ENCODE data around the gene RAD23A.
"Not testable (repeated sequence)": the region's sequence is repeated elsewhere in the genome, so short reads cannot be mapped to it uniquely, and the experiment has no call there.

RAD23A gene

DNA sequence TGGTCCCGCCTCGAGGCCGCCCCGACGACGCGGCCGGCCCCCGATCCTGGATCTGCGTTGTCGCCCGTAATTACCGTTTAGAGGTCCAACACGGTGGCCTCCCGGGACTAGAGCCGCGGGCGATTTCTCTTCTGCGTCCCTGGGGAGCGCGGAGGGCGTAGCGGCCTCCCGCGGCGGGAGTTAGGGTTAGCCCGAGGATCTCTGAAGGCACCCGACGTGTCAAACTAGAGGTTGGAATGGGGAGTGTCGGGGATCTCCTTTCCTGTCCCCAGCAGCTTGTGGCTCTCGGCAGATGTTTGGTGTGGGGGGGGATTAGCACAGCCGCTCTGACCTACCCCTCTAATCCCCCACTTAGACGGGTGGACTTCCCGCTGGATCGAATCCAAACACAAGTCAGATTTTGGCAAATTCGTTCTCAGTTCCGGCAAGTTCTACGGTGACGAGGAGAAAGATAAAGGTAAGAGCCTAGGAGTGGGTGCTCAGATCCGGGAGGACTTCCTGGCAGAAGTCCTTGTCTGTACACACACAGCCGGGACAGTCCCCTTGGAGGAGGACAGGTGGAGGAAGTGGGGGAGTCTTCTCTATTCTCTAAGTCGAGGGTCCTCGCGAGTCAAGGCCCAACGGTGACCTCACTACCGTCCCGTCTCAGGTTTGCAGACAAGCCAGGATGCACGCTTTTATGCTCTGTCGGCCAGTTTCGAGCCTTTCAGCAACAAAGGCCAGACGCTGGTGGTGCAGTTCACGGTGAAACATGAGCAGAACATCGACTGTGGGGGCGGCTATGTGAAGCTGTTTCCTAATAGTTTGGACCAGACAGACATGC is 6.7 kb upstream of the RAD23A start:
- peak; percentile 50 for DNase-seq

DNA sequence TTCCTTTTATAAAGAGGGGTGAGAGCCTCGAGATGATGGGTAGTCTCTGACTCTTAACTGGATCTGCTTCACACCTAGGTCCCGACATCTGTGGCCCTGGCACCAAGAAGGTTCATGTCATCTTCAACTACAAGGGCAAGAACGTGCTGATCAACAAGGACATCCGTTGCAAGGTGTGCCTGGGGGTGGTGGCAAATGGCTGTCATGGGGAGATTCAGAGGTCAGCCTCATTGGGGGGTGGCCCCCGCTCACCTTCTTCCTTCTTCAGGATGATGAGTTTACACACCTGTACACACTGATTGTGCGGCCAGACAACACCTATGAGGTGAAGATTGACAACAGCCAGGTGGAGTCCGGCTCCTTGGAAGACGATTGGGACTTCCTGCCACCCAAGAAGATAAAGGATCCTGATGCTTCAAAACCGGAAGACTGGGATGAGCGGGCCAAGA is 5.7 kb upstream of the RAD23A start:
- no peak for DNase-seq

DNA sequence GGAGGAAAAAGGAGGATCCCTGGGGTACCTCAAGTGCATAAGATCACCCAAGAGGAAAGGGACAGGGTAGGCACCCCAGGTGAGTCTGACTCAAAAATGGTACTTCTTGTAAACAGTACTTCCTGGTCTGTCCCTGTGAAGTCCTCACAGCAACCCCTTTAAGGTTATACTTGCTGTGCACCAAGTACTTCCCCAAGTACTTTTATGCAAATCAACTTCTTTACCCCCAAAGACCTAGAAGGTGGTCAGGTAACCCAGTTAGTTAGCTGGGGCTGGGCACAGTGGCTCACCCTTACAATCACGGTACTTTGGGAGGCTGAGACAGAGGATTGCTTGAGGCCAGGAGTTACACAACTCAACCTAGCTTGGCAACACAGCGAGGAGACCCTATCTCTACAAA is 4.8 kb upstream of the RAD23A start:
- DNase-seq = no peak

DNA sequence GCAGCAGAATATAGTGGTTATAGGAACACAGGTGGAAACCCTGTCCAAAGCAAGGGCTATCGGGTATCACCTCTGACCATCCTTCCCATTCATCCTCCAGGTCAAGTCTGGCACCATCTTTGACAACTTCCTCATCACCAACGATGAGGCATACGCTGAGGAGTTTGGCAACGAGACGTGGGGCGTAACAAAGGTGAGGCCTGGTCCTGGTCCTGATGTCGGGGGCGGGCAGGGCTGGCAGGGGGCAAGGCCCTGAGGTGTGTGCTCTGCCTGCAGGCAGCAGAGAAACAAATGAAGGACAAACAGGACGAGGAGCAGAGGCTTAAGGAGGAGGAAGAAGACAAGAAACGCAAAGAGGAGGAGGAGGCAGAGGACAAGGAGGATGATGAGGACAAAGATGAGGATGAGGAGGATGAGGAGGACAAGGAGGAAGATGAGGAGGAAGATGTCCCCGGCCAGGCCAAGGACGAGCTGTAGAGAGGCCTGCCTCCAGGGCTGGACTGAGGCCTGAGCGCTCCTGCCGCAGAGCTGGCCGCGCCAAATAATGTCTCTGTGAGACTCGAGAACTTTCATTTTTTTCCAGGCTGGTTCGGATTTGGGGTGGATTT is 2.1 kb upstream of the RAD23A start:
- DNase-seq = no peak

DNA sequence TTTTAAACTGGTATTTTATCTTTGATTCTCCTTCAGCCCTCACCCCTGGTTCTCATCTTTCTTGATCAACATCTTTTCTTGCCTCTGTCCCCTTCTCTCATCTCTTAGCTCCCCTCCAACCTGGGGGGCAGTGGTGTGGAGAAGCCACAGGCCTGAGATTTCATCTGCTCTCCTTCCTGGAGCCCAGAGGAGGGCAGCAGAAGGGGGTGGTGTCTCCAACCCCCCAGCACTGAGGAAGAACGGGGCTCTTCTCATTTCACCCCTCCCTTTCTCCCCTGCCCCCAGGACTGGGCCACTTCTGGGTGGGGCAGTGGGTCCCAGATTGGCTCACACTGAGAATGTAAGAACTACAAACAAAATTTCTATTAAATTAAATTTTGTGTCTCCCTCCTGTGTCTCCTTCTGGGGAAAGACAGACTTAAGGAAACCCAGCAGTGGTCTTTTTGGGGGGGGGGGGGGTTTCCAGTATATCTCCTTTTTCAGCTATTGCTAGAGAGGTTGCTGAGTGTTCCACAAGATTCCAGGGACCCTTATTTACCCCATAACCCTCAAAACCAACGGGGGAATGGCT is 1.5 kb upstream of the RAD23A start:
- no peak for DNase-seq

DNA sequence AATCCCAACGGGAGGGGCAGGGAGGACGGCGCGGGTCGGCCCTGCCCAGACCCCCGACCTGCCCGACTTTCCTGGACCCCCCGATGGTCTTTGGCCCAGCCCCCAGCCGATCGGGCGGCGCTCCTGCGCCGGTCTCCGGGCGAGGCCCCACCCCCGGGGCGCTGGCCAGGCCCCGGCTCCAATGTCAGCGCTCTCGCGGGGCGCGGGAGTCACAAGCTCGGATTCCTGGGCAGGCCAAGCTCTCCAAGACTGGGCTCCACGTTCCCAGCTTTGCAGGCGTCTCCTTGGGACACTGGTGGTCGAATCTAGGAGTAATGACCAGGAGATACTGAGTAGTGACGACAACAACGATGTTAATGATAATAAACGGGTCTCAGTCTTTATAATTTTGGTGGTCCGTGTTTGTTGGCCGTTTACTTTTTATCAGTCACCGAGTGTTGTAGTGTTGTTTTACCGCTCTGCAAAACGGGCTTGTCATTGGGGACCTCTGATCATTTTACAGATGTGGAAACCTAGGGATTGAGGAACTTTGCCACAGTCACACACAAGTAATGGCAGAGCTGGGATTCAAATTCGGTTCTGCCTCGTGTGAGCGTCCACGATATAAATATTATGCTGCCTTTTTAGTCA is 545 bp downstream of the RAD23A start:
- peak; percentile 61 for DNase-seq

DNA sequence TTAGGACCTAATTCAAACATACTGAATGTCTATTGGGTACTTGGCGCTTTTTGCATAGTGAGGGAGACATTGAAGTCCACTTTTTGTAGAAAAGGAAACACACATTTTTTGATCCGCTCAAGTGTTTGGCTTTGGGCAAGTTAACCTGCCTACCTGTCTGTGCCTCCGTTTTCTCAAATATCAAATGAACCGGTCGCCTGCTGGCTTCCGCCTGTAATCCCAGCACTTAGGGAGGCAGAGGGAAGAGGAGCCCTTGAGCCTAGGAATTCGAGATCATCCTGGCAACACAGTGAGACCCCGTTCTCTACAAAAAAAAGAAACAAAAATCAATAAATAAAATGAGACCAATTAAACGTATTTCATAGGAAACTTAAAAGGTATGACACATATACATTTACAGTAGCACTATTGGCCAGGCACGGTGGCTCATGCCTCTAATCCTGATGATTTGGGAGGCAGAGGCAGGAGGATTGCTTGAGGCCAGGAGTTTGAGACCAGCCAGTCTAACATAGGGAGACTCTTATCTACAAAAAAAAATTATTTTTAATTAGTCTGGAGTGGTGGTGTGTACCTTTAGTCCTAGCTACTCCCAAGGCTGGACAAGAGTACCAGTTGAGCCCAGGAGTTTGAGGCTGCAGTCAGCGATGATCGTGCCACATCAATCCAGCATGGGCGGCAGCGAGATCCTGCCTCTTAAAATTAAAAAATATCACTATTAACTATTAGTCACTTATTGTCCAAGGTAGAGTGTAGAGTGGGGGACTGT is 1.3 kb downstream of the RAD23A start:
- DNase-seq = no peak

DNA sequence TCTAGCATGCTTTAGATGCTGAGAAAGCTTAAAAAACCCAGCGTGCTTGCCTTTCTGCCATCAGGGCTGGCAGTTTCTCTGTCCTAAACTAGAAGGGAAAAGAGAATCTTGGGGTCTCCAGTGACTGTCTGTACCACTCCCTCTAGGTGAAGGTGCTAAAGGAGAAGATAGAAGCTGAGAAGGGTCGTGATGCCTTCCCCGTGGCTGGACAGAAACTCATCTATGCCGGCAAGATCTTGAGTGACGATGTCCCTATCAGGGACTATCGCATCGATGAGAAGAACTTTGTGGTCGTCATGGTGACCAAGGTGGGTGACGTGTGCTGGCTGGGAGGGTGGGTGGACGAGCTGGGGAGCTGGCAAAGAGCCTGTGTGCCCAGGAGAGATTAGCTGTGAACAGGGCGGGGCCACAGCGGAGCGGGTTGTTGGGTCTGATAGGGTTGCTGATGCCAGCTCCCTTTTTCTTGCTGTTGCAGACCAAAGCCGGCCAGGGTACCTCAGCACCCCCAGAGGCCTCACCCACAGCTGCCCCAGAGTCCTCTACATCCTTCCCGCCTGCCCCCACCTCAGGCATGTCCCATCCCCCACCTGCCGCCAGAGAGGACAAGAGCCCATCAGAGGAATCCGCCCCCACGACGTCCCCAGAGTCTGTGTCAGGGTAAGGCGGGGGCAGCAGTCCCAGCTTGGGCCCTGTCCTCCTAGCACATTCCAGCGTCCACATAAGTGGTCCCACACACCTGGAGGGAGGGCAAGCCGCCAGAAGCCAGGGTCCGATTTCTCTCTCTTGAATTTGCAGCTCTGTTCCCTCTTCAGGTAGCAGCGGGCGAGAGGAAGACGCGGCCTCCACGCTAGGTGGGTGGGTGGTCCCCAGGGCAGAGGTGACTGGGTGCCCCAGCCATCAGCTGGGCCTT is 2.3 kb downstream of the RAD23A start:
- DNase-seq = no peak

DNA sequence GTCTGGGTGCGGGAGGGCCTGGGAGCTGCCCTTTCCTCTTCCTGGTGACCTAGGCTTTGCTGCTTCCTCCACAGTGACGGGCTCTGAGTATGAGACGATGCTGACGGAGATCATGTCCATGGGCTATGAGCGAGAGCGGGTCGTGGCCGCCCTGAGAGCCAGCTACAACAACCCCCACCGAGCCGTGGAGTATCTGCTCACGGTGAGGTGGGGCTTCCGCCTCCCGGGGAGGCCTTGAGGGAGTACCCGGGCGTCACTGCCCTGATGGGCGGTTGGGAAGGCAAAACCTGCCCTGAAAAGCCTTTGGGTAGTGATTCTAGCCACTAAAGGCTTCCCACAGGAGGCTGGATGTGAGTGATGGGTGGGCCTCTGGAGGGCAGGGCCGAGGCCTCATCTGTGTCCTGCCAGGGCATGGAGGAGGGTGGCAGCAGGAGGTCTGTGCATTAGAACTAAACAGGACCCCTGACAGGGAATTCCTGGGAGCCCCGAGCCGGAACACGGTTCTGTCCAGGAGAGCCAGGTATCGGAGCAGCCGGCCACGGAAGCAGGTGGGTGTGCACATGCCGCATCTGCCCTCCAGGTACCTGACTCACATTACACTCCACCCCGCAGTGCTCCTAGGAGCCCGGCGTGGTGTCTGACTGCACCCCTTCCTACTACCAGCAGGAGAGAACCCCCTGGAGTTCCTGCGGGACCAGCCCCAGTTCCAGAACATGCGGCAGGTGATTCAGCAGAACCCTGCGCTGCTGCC is 3.1 kb downstream of the RAD23A start:
- no peak for DNase-seq

DNA sequence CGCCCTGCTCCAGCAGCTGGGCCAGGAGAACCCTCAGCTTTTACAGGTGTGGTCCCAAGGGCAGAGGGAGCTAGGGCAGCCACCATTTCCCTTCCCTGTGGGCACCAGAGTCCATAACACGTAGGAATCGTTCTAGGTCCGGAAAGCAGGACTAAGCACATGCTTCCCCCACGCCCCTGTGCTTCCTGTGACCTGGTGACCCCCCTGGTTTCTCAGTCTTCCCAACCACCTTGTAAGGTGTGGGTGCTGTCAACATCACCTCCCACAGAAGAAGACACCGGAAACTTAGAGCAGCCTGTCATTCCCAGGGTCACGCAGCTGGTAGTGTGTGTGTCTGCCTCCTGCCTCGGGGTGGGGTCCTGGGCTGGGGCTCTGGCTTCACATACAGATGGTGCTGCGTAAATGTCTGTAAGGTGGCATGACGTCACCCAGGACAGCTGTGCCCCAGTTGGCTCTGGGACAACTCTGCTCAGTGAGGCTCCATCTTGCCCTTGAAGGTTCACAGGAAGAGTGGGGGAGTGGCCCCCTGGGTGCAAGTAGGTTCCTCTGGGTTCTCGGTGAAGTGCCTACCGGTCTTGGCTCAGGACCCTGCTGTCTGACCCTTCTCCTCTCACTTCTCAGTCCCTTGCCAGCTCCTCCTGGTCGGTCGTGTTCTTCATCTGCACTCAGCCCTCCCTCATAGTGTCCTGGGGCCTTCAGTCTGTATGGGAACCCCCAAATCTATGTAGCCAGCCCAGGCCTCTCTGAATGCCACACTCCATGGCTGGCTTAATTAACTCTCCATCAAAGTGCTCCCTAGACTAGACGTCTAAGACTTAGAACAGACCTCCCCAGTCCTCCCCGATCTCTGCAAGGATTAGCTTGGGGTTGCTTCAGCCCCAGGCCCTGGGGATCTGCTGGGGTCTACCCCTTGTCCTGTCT is 4.0 kb downstream of the RAD23A start:
- DNase-seq = no peak

DNA sequence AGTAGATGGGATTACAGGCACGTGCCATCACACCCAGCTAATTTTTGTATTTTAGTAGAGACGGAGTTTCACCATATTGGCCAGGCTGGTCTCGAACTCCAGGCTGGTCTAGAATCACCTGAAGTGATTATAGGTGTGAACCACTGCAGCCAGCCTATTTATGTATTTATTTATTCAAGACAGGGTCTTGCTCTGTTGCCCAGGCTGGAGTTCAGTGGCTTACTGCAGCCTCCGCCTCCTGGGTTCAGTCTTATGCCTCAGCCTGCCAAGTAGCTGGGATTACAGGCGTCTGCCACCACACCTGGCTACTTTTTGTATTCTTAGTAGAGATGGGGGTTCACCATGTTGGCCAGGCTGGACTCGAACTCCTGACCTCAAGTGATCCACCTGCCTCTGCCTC is 6.4 kb downstream of the RAD23A start:
- DNase-seq = not testable (repeated sequence)

DNA sequence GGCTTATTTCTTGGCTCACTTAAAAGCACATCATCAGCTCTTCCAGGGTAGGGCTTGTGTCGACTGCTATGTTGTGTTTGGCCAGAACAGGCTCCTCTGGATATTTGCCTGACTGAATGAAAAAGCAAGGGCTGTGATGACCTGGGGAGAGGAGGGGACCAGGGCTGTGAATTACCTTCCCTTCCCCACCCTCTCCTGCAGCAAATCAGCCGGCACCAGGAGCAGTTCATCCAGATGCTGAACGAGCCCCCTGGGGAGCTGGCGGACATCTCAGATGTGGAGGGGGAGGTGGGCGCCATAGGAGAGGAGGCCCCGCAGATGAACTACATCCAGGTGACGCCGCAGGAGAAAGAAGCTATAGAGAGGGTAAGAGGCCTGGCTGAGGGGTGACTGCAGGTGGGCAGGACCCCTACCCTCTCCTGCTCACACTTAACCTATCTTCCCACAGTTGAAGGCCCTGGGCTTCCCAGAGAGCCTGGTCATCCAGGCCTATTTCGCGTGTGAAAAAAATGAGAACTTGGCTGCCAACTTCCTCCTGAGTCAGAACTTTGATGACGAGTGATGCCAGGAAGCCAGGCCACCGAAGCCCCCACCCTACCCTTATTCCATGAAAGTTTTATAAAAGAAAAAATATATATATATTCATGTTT is 7.0 kb downstream of the RAD23A start:
- DNase-seq = no peak

DNA sequence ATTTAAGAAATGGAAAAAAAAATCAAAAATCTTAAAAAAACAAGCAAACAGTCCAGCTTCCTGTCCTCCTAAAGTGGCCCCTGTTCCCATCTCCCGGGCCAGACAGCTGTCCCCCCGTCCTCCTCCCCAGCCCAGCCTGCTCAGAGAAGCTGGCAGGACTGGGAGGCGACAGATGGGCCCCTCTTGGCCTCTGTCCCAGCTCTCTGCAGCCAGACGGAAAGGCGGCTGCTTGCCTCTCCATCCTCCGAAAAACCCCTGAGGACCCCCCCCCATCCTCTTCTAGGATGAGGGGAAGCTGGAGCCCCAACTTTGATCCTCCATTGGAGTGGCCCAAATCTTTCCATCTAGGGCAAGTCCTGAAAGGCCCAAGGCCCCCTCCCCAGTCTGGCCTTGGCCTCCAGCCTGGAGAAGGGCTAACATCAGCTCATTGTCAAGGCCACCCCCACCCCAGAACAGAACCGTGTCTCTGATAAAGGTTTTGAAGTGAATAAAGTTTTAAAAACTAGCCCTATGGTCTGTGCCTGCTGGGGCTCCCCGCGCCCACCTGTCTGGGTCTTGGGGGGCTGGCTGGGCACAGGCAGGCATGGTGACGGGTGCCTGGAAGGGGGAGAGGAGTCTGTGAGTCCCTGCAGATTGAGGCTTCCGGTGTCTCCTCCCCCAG is 7.6 kb downstream of the RAD23A start:
- no peak for DNase-seq

DNA sequence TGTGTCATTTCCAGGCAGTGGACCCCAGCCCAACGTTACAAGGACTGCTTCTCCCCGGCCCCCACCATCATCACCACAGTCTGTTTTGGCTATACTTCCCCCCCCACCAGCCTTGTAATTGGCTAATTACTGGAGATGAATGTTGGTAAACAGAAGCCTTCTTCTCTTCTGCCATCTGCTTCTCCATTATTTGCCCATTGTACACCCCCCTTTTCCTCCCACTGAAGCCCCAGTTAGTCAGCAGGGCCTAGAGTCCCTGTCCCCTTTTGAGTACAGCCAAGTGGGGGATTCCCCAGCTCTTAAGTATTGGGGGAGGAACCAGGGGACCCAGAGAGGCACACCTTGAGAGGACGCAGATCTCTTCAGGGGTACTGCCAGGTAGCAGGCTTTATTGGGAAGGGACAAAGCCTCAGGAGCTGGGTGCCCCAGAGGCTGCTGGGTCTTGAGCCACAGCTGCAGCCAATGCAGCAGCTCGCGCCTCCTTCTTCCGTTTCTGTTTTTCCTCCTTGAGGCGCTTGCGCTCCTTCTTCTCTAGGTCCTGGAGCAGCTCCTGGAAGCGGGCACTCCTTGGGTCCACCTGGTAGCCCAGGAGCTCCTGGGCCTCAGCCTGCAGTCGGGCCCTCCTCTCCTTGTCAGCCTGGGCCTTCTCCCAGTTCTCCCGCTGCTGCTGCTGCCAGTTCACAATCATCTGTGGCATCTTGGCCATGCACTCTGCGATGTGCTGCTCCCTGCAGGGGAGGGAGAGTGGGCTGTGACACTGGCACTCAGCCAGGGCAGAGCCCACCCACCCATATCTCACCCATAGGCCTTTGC is 8.3 kb downstream of the RAD23A start:
- DNase-seq = no peak

DNA sequence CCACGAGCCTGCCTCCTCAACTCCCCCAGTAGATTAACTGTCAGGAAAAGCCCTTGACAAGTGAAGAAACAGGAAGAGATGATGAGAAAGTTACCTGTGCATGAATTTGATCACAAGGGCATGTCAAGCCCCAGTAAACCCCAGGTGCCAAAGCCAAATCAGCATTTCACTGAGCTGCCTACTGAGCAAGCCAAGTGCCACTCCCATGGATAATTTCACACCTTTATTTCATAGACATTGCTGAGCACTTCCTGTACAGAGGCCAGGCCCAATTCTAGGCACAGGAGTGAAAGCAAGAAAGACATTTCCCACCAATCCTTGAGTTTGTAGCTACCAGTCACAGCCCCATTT is 8.9 kb downstream of the RAD23A start:
- DNase-seq = no peak

DNA sequence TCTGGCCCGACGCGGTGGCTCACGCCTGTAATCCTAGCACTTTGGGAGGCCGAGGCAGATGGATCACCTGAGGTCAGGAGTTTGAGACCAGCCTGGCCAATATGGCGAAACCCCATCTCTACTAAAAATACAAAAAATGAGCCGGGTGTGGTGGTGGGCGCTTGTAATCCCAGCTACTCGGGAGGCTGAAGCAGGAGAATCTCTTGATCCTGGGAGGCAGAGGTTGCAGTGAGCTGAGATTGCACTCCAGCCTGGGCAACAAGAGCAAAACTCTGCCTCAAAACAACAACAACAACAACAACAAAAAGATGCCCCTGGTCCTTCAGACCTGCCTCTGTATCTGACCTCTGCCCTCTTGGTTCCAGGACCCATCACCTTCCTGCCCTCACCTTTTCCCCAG is 9.9 kb downstream of the RAD23A start:
- not testable (repeated sequence) for DNase-seq

DNA sequence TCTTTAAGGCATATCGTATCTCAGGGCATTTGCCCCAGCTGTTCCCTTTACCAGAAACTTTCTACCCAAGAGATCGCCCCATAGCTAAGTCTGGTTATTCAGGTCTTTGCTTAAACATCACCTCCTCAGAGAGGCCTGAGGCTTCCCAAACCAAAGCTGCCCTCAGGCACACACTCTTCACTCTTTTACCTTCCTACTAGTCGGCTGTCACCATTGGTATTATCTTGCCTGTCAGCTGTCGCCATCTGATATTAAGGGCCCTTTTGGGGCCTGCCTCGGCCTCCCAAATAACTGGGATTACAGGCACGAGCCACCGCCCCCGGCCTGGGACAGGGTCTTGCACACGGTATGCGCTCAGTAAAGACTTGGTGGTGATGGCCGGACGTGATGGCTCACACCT is 10.3 kb downstream of the RAD23A start:
- no peak for DNase-seq
